Type B pancreatic cell (in vitro differentiated cells): ENCODE data around the gene FAM156A. TPM values are rescaled to one million over a fixed set of nuclear protein-coding genes. Genes with fewer than 3 reads are reported as not detected.
"Not testable (repeated sequence)": the region's sequence is repeated elsewhere in the genome, so short reads cannot be mapped to it uniquely, and the experiment has no call there.

Experiments
- DNase-seq: peaks from one replicate; pipeline ENCODE4 v3.0.0; 2021; ENCODE audit warnings: mixed read lengths; ENCODE audit not compliant: unreplicated experiment; ENCODE audit errors: extremely low spot score
- H3K27ac Mint-ChIP-seq: 2 replicates; pipeline ENCODE4 v1.8.0; 2021; ENCODE audit warnings: mild to moderate bottlenecking, mixed read lengths
- H3K27me3 Mint-ChIP-seq: 2 replicates; pipeline ENCODE4 v1.8.0; 2021; ENCODE audit warnings: mixed read lengths
- H3K36me3 Mint-ChIP-seq: 2 replicates; pipeline ENCODE4 v1.8.0; 2021; ENCODE audit warnings: mixed read lengths
- H3K4me1 Mint-ChIP-seq: one replicate; pipeline ENCODE4 v1.8.0; 2021; ENCODE audit warnings: mixed read lengths; ENCODE audit not compliant: unreplicated experiment
- H3K4me3 Mint-ChIP-seq: 2 replicates; pipeline ENCODE4 v1.8.0; 2021; ENCODE audit warnings: mild to moderate bottlenecking, mixed read lengths
- H3K9me3 Mint-ChIP-seq: 2 replicates; pipeline ENCODE4 v1.8.0; 2021; ENCODE audit warnings: mixed read lengths
- total RNA-seq: library from RNA; stranded (reverse); gene quantifications from 2 replicates; pipeline ENCODE4 v1.2.1, GENCODE V29; 2021; ENCODE audit warnings: low replicate concordance

Gene FAM156A
- total RNA-seq, 1 donor from 2014 or later, result 23.7 TPM

DNA sequence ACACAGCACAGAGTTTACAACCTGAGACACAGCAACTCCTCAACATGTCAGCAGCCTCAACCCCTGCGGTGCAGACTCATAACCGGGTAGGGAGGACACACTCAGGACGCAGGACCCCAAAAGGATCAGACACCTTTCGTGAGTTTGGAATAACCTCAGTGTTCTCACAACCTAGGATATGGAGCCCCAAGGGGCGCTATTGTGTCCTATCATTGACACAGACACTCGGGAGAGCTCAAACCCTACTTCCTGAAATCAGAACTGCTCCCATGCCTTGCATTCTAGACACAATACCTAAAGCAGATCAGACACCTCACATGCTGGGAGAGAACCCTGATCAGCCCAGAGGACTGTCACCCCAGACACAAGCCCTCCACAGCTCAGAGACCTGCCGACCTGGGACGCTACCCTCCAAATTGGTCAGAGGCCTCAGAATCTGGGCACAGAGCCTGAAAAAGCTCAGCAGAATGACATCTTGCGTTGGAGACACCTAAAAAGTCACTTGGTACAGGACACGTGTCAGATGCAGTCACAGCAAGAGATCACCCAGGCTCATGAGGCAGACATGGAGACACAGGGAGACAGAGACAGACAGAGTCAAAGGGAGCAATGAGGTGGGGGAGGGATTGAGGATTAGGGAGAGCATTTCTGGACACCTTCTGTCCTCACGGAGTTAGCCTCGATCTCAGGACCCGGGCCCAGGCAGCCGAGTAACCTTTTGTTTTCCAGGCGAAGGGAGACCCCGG lies 8.8 kb upstream of the FAM156A start:
- not testable (repeated sequence) for DNase-seq, H3K27ac Mint-ChIP-seq, H3K4me3 Mint-ChIP-seq, H3K9me3 Mint-ChIP-seq, H3K36me3 Mint-ChIP-seq, H3K27me3 Mint-ChIP-seq, H3K4me1 Mint-ChIP-seq

DNA sequence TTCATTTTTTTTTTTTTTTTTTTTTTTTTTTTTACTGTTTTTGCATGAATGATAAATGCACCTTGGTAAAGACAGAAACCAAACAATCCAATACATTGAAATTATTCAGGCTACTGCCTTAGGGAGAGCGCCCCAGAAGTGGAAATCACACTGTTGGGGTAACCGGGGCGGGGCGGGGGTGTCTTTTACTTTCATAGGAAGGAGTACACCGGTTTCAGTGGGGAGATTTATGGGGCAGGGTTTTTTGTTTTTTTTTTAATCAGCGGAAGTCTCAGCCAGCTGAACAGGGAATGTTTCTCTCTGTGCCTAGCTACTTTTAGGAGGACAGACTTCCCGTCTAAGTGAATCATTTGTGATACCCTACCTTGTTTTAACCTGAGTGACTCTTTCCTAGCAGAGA lies 643 bp upstream of the FAM156A start:
- H3K36me3 Mint-ChIP-seq, H3K9me3 Mint-ChIP-seq, H3K27ac Mint-ChIP-seq, H3K4me1 Mint-ChIP-seq, DNase-seq, H3K4me3 Mint-ChIP-seq, H3K27me3 Mint-ChIP-seq: not testable (repeated sequence)

GRCh38 chrX:52949884-52950283 lies 8.4 kb downstream of the FAM156A start:
- not testable (repeated sequence) for H3K4me3 Mint-ChIP-seq, DNase-seq, H3K27me3 Mint-ChIP-seq, H3K36me3 Mint-ChIP-seq, H3K4me1 Mint-ChIP-seq, H3K27ac Mint-ChIP-seq, H3K9me3 Mint-ChIP-seq

DNA sequence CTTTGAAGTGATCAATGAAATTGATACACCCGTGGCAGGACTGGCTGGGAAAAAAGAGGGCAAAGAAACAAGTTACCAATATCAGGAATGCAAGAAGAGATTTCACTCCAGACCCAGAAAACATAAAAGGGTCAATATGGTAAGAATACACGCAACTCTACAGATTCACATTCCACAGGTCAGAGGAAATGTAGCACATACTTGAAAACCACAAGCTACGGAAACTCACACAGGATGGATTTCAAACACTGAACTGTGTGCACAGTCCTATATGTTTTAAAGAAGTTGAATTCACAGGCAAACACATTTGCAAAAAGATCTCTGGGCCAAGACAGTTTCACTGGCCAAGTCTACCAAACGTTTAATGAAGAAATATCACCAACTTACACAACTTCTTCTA lies 9.0 kb downstream of the FAM156A start:
- not testable (repeated sequence) for DNase-seq, H3K27ac Mint-ChIP-seq, H3K9me3 Mint-ChIP-seq, H3K4me1 Mint-ChIP-seq, H3K27me3 Mint-ChIP-seq, H3K4me3 Mint-ChIP-seq, H3K36me3 Mint-ChIP-seq

DNA sequence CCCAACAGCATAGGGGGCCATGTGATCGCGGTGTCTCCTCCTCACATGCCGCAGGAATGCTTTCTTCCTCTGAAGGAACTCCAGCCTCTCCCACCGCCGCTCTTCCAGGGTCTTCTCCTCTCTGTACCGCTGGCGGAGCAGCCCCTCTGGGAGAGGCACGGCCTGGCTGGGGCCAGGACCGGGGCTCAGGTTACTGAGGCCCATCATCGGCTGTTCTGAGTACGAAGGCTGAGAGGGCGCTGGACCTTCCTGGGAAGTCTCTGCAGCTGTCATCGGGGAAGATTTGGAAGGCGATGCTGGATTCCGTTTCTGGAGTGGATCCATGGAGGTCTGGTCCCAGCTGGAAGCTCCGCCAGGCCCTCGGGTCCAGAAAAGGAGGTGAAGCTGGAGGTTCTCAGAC lies 10.1 kb downstream of the FAM156A start:
- not testable (repeated sequence) for H3K4me1 Mint-ChIP-seq, H3K27ac Mint-ChIP-seq, DNase-seq, H3K27me3 Mint-ChIP-seq, H3K9me3 Mint-ChIP-seq, H3K4me3 Mint-ChIP-seq, H3K36me3 Mint-ChIP-seq

DNA sequence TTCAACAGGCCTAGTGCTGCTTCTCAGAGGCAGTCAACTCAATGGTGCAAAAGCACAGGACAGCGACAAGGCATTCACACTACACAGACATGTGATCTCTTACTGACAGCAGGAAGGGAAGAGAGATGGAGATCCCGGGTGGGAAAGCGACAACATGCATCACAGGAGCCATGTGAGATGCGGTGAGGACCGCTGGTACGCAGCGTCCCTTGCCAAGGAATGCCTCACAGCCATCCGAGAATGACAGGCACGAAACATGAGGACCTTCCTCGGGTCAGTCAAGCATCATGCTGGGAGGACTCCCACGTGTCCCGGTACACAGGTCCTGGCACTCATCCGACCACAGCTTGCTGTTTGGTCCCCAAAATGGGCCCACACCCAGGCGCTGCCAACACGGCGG lies 10.8 kb downstream of the FAM156A start:
- not testable (repeated sequence) for H3K27ac Mint-ChIP-seq, H3K4me3 Mint-ChIP-seq, H3K9me3 Mint-ChIP-seq, H3K4me1 Mint-ChIP-seq, DNase-seq, H3K36me3 Mint-ChIP-seq, H3K27me3 Mint-ChIP-seq

GRCh38 chrX:52945838-52946494 lies 12.4 kb downstream of the FAM156A start:
- H3K4me1 Mint-ChIP-seq, H3K36me3 Mint-ChIP-seq, H3K9me3 Mint-ChIP-seq, H3K27me3 Mint-ChIP-seq, H3K27ac Mint-ChIP-seq, H3K4me3 Mint-ChIP-seq, DNase-seq: not testable (repeated sequence)

- H3K9me3 Mint-ChIP-seq, H3K27me3 Mint-ChIP-seq, H3K4me3 Mint-ChIP-seq, H3K36me3 Mint-ChIP-seq, DNase-seq, H3K27ac Mint-ChIP-seq, H3K4me1 Mint-ChIP-seq: not testable (repeated sequence)
These were observed 16.6 kb downstream of the FAM156A start for GRCh38 chrX:52941728-52942127.

- not testable (repeated sequence) for H3K27ac Mint-ChIP-seq, H3K27me3 Mint-ChIP-seq, DNase-seq, H3K36me3 Mint-ChIP-seq, H3K9me3 Mint-ChIP-seq, H3K4me3 Mint-ChIP-seq, H3K4me1 Mint-ChIP-seq
These were observed 17.6 kb downstream of the FAM156A start for GRCh38 chrX:52940704-52941103.

- H3K4me1 Mint-ChIP-seq, H3K27me3 Mint-ChIP-seq, H3K9me3 Mint-ChIP-seq, H3K36me3 Mint-ChIP-seq, DNase-seq: not testable (repeated sequence)
- peak overlapping the region; percentile 100 for H3K27ac Mint-ChIP-seq
- H3K4me3 Mint-ChIP-seq, result peak overlapping the region; percentile 96
These were observed 22.9 kb downstream of the FAM156A start for GRCh38 chrX:52935470-52935784.
